MCF 10A (cell line): Measurements from ENCODE around the gene IL20RA. TPM values are rescaled to one million over a fixed set of nuclear protein-coding genes. Genes with fewer than 3 reads are reported as not detected.

Experiments used
- BruUV-seq: library from RNA; stranded (reverse); fragments of 400-500 nt; replicated peaks from 2 replicates; lab custom pipeline; 2021; lab: Mats Ljungman, UMichigan
- CTCF ChIA-PET: fragments of 300-600 bp; sonication (Branson Sonifier 250); formaldehyde crosslinking; extraction: SDS; loops from one replicate; lab custom pipeline; 2021; ENCODE audit warnings: antibody characterized with exemption, inconsistent platforms; lab: Yijun Ruan, JAX
- POLR2A ChIA-PET: fragments of 300-600, 350-650 bp; sonication (Branson Sonifier 250); formaldehyde crosslinking; extraction: SDS; loops from one replicate; lab custom pipeline; 2020; ENCODE audit warnings: antibody characterized with exemption, inconsistent platforms; lab: Yijun Ruan, JAX
- DNase-seq: peaks from one replicate; pipeline ENCODE4 v3.0.0-alpha.2; 2018; ENCODE audit not compliant: unreplicated experiment
- H3K27ac Mint-ChIP-seq: one replicate; pipeline ENCODE4 v1.8.0; 2022; ENCODE audit warnings: mild to moderate bottlenecking, low read depth, mixed read lengths; ENCODE audit not compliant: unreplicated experiment
- H3K27me3 Mint-ChIP-seq: one replicate; pipeline ENCODE4 v1.8.0; 2022; ENCODE audit warnings: mixed read lengths; ENCODE audit not compliant: insufficient read depth, unreplicated experiment
- H3K36me3 Mint-ChIP-seq: one replicate; pipeline ENCODE4 v1.8.0; 2022; ENCODE audit warnings: mild to moderate bottlenecking, moderate library complexity, mixed read lengths; ENCODE audit not compliant: insufficient read depth, unreplicated experiment
- H3K4me1 Mint-ChIP-seq: one replicate; pipeline ENCODE4 v1.8.0; 2022; ENCODE audit warnings: mixed read lengths; ENCODE audit not compliant: insufficient read depth, unreplicated experiment
- H3K4me3 Mint-ChIP-seq: one replicate; pipeline ENCODE4 v1.8.0; 2022; ENCODE audit warnings: mild to moderate bottlenecking, moderate library complexity, mixed read lengths; ENCODE audit not compliant: unreplicated experiment
- H3K9me3 Mint-ChIP-seq: one replicate; pipeline ENCODE4 v1.8.0; 2022; ENCODE audit warnings: mixed read lengths; ENCODE audit not compliant: unreplicated experiment
- intact Hi-C: fragments of 100-400 bp; cut with micrococcal nuclease; formaldehyde crosslinking; loops from 2 replicates; pipeline ENCODE4 v1.14.1; 2022
- total RNA-seq: library from RNA; stranded (reverse); gene quantifications from 2 replicates; pipeline ENCODE4 v1.2.3, GENCODE V29; 2022
- TF ChIP-seq, protein P1 (sequence below): fragments of 200-600 bp; IDR thresholded peaks from one replicate; pipeline ENCODE4 v1.8.0; 2022; ENCODE audit warnings: antibody characterized with exemption, mild to moderate bottlenecking; ENCODE audit not compliant: unreplicated experiment

Gene IL20RA
- total RNA-seq, 1 experiment from 2014 or later: 0.23 TPM

DNA sequence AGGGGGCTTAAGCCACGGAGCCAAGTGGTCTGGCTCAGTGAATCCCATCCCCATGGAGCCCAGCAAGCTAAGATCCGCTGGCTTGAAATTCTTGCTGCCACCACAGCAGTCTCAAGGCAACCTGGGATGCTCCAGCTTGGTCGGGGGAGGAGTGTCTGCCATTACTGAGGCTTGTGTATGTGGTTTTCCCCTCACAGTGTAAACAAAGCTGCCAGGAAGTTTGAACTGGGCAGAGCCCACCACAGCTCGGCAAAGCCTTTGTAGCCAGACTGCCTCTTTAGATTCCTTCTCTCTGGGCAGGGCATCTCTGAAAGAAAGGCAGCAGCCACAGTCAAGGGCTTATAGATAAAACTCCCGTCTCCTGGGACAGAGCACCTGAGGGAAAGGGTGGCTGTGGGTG is 25.5 kb upstream of the IL20RA start:
- intact Hi-C loops: no loop called here
- BruUV-seq: no TSS peak
- TF ChIP-seq, protein P1, sequence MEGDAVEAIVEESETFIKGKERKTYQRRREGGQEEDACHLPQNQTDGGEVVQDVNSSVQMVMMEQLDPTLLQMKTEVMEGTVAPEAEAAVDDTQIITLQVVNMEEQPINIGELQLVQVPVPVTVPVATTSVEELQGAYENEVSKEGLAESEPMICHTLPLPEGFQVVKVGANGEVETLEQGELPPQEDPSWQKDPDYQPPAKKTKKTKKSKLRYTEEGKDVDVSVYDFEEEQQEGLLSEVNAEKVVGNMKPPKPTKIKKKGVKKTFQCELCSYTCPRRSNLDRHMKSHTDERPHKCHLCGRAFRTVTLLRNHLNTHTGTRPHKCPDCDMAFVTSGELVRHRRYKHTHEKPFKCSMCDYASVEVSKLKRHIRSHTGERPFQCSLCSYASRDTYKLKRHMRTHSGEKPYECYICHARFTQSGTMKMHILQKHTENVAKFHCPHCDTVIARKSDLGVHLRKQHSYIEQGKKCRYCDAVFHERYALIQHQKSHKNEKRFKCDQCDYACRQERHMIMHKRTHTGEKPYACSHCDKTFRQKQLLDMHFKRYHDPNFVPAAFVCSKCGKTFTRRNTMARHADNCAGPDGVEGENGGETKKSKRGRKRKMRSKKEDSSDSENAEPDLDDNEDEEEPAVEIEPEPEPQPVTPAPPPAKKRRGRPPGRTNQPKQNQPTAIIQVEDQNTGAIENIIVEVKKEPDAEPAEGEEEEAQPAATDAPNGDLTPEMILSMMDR: no peak
- H3K9me3 Mint-ChIP-seq: peaks cover 18% of the 10 kb centered on the region
- H3K27ac Mint-ChIP-seq: no peak overlapping the region
- no peaks in the 10 kb centered on the region for H3K36me3 Mint-ChIP-seq
- H3K4me1 Mint-ChIP-seq: no peaks in the 10 kb centered on the region
- ChIA-PET POLR2A (no interaction called here), CTCF (interaction anchor here (0.6 kb wide), 1 partner anchor 270 kb away, joined by 3 read pairs; no protein-coding TSS in a partner anchor)
- no peak for DNase-seq
- no peaks in the 10 kb centered on the region for H3K27me3 Mint-ChIP-seq
- H3K4me3 Mint-ChIP-seq: no peak overlapping the region

DNA sequence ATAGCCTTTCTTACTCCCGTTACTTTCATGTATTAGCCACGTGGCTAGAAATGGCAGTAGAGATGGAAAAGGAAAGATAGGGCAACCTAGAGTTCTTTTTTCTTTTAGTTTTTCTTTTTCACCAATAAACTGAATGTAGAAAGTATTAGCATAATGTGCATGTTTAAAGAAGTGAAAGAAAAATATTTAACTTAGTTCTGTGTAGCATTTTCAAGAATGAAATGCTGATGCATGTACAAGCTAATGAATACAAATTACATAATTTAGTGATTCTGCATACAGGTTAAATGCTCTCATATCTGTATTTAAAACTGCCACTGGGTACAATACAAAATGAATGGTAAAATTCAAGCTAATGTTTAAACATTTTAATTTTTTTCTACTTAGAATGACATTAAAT is 22.6 kb upstream of the IL20RA start:
- H3K4me1 Mint-ChIP-seq: no peaks in the 10 kb centered on the region
- intact Hi-C loops: no loop called here
- H3K9me3 Mint-ChIP-seq: peaks cover 11% of the 10 kb centered on the region
- H3K4me3 Mint-ChIP-seq: no peak overlapping the region
- ChIA-PET CTCF (interaction anchor here (0.5 kb wide), 1 partner anchor 18 kb away, joined by 3 read pairs; no protein-coding TSS in a partner anchor), POLR2A (interaction anchor here (0.6 to 0.7 kb wide), 2 partner anchors 21 to 147 kb away, joined by 3 read pairs; no protein-coding TSS in a partner anchor)
- H3K36me3 Mint-ChIP-seq: no peaks in the 10 kb centered on the region
- no peaks in the 10 kb centered on the region for H3K27me3 Mint-ChIP-seq
- no TSS peak for BruUV-seq
- TF ChIP-seq, protein P1: no peak
- no peak overlapping the region for H3K27ac Mint-ChIP-seq
- no peak for DNase-seq

DNA sequence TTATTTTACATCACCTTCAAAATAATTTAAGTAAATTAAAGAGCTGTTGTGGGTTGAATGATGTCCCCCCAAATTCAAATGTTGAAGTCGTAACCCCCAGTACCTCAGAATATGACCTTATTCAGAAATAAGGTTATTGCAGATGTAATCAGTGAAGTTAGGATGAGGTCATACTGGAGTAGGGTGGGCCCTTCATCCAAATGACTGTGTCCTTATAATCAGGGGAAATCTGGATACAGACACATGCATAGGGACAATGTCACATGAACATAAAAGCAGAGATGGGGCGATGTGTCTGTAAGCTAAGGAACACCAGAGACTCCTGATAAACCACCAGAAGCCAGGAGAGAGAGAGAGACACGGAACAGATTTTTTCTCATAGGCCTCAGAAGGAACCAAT is 13.3 kb upstream of the IL20RA start:
- Mint-ChIP-seq H3K27ac (no peak overlapping the region), H3K36me3 (no peaks in the 10 kb centered on the region), H3K9me3 (no peaks in the 10 kb centered on the region), H3K4me3 (no peak overlapping the region), H3K27me3 (no peaks in the 10 kb centered on the region), H3K4me1 (no peaks in the 10 kb centered on the region)
- CTCF ChIA-PET: no interaction called here
- POLR2A ChIA-PET: no interaction called here
- intact Hi-C loops: no loop called here
- BruUV-seq: no TSS peak
- TF ChIP-seq, protein P1: no peak
- no peak for DNase-seq

DNA sequence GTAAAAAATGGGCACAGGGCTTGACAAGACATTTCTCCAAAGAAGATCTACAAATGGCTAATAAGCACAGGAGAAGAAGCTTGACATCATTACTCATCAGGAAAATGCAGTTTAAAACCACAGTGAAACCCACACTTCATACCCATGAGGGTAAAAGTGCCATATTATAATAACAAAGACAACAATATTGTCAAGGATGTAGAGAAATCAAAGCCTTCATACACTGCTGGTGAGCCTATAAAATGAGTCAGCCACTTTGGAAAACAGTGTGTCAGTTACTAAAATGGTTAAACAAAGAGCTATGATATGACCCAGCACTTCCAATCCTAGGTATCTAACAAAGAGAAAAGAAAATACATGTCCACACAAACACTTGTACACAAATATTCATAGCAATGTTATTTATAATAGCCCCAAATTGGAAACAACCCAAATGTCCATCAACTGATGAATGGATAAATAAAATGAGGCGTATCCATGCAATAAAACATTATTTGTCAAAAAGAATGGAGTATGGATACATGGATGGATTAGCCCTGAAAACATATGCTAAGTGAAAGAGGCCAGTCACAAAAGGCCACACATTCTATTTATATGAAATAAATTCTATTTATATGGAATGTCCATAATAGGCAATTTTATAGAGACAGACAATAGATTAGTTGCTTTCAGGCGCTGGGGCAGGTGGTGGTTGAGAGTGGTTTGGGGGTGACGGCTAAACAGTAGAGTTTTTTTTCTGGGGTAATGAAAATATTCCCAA is 11.5 kb upstream of the IL20RA start:
- TF ChIP-seq, protein P1: no peak
- intact Hi-C loops: no loop called here
- no peaks in the 10 kb centered on the region for H3K4me1 Mint-ChIP-seq
- BruUV-seq: no TSS peak
- H3K4me3 Mint-ChIP-seq: no peak overlapping the region
- CTCF ChIA-PET: interaction anchor here (0.6 to 1.5 kb wide), 4 partner anchors 20 to 477 kb away, joined by 3 to 5 read pairs (median 3); no protein-coding TSS in a partner anchor
- no peak overlapping the region for H3K27ac Mint-ChIP-seq
- no peaks in the 10 kb centered on the region for H3K9me3 Mint-ChIP-seq
- no peak for DNase-seq
- no peaks in the 10 kb centered on the region for H3K27me3 Mint-ChIP-seq
- POLR2A ChIA-PET: interaction anchor here (1.6 to 2.2 kb wide), 2 partner anchors 11 to 13 kb away, joined by 3 to 7 read pairs; no protein-coding TSS in a partner anchor
- no peaks in the 10 kb centered on the region for H3K36me3 Mint-ChIP-seq
